ENCODE results near the gene TEX55. TPM values are rescaled to one million over a fixed set of nuclear protein-coding genes. Genes with fewer than 3 reads are reported as not detected.
A peak's percentile ranks its signal among the peaks of the same experiment; 100 is the strongest.

TEX55 gene
- total and polyA plus RNA-seq, 2 of the 4 experiments (the other 2 are of a cell fraction), result not detected

GRCh38 chr3:119145128-119145499, 851 bp upstream of the TEX55 start:
- H3K18ac ChIP-seq (ENCODE audit: low read depth, low read length), result no peak overlapping the region
- H2AFZ ChIP-seq (replicated peaks; ENCODE audit: low read length, poor library complexity), result no peak overlapping the region
- dilution Hi-C loops (cut with HindIII; ENCODE audit: low sequenced_read_pairs, unreplicated experiment) (no loop called here), in situ Hi-C loops (cut with MboI; ENCODE audit: low sequenced_read_pairs) (loop anchor here (5.0 to 25.0 kb wide), 2 partner anchors 97 to 542 kb away; partner anchors contain the start of genes B4GALT4 and COX17), intact Hi-C loops (cut with micrococcal nuclease) (loop anchor here (1.0 to 5.0 kb wide), 5 partner anchors 37 to 536 kb away; no protein-coding TSS in a partner anchor)
- H3K9ac ChIP-seq (ENCODE audit: low read depth, low read length), result no peak overlapping the region
- H3K4me2 ChIP-seq (ENCODE audit: low read depth, low read length), result no peak overlapping the region
- no peak overlapping the region for H4K8ac ChIP-seq (ENCODE audit: low read depth in 2 of 2, low read length in 2 of 2)
- H3K27ac ChIP-seq (ENCODE audit: insufficient read depth, low read length), result no peak overlapping the region
- H2BK20ac ChIP-seq (ENCODE audit: low read depth, low read length), result peak overlapping the region; percentile 41; the same call in 1 of the 2 replicates
- no peak overlapping the region for H2AK5ac ChIP-seq (ENCODE audit: low read depth, low read length)
- H3K9me3 ChIP-seq (ENCODE audit: control insufficient read depth, insufficient read depth, low read length), result no peaks in the 10 kb centered on the region
- ATAC-seq (ENCODE audit: low read depth) (no peak), DNase-seq (no peak)
- H2AK9ac ChIP-seq (replicated peaks; ENCODE audit: low read depth, low read length, poor library complexity), result no peak overlapping the region
- H3K56ac ChIP-seq (ENCODE audit: extremely low read depth, insufficient read depth, low read length), result no peak overlapping the region
- no peak overlapping the region for H4K91ac ChIP-seq (ENCODE audit: insufficient read depth, low read depth, low read length)
- 0 out of 2 replicates have a peak overlapping the region, but pooled peaks have one; percentile 29 for H3K4ac ChIP-seq (ENCODE audit: low read depth, low read length)
- H3K4me3 ChIP-seq (ENCODE audit: insufficient read depth, low read depth, low read length), result no peak overlapping the region
- H3K27me3 ChIP-seq (ENCODE audit: control insufficient read depth, insufficient read depth, low read length), result no peaks in the 10 kb centered on the region
- H3K23ac ChIP-seq (ENCODE audit: low read depth, low read length), result no peak overlapping the region
- no peak for TF ChIP-seq RAD21 (IDR thresholded peaks at IDR 0.05; ENCODE audit: low read length)
- TF ChIP-seq, protein P1, sequence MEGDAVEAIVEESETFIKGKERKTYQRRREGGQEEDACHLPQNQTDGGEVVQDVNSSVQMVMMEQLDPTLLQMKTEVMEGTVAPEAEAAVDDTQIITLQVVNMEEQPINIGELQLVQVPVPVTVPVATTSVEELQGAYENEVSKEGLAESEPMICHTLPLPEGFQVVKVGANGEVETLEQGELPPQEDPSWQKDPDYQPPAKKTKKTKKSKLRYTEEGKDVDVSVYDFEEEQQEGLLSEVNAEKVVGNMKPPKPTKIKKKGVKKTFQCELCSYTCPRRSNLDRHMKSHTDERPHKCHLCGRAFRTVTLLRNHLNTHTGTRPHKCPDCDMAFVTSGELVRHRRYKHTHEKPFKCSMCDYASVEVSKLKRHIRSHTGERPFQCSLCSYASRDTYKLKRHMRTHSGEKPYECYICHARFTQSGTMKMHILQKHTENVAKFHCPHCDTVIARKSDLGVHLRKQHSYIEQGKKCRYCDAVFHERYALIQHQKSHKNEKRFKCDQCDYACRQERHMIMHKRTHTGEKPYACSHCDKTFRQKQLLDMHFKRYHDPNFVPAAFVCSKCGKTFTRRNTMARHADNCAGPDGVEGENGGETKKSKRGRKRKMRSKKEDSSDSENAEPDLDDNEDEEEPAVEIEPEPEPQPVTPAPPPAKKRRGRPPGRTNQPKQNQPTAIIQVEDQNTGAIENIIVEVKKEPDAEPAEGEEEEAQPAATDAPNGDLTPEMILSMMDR (conservative IDR thresholded peaks at IDR 0.05; ENCODE audit: low read depth, low read length), result no peak
- no peak for TF ChIP-seq FOS (IDR thresholded peaks at IDR 0.05; ENCODE audit: low read depth, low read length)
- TF ChIP-seq MXI1 (IDR thresholded peaks at IDR 0.05; ENCODE audit: borderline replicate concordance, low read depth, low read length), result no peak
- no peak for TF ChIP-seq POLR2A (IDR thresholded peaks at IDR 0.05; ENCODE audit: low read depth, low read length)
- TF ChIP-seq MAFK (IDR thresholded peaks at IDR 0.05; ENCODE audit: low read depth, low read length), result no peak
- TF ChIP-seq SMC3 (IDR thresholded peaks at IDR 0.05; ENCODE audit: low read depth, low read length), result no peak
- TF ChIP-seq CEBPB (IDR thresholded peaks at IDR 0.05; ENCODE audit: low read depth, low read length), result no peak
- TF ChIP-seq BHLHE40 (IDR thresholded peaks at IDR 0.05; ENCODE audit: low read depth, low read length), result no peak
- CTCF ChIA-PET, result interaction anchor here (1.3 kb wide), 1 partner anchor 96 kb away, joined by 8 read pairs; no protein-coding TSS in a partner anchor
- POLR2A ChIA-PET (ENCODE audit: unreplicated experiment), result interaction anchor here (0.5 to 1.0 kb wide), 2 partner anchors 9 to 96 kb away, joined by 3 to 4 read pairs; partner anchors contain the start of gene B4GALT4
- 0 out of 2 replicates have a peak overlapping the region, but pooled peaks have one; percentile 40 for H4K5ac ChIP-seq (ENCODE audit: low read depth, low read length)
- no peaks in the 10 kb centered on the region for H3K79me1 ChIP-seq (ENCODE audit: low read depth in 1 of 2, low read length in 2 of 2)
- no peak overlapping the region for H2BK5ac ChIP-seq (ENCODE audit: low read depth, low read length, poor library complexity, severe bottlenecking)
- H2BK120ac ChIP-seq (ENCODE audit: low read depth, low read length), result no peak overlapping the region; the same call in 1 of the 2 replicates
- no peaks in the 10 kb centered on the region for H4K20me1 ChIP-seq (ENCODE audit: insufficient read depth, low read length)
- no TSS peak for BruUV-seq (replicated peaks)
- peaks cover 4% of the 10 kb centered on the region for H3K4me1 ChIP-seq (ENCODE audit: control insufficient read depth, insufficient read depth, low read length)
- no peaks in the 10 kb centered on the region for H3K36me3 ChIP-seq (ENCODE audit: control insufficient read depth, insufficient read depth, low read length)
- no peak overlapping the region for H2BK15ac ChIP-seq (ENCODE audit: low read depth, low read length)
- no peak overlapping the region for H3K14ac ChIP-seq (replicated peaks; ENCODE audit: low read depth, low read length)
- H3K9me1 ChIP-seq (ENCODE audit: insufficient read depth, low read length), result peaks cover 2% of the 10 kb centered on the region; the same call in 1 of the 2 replicates

Data from IMR-90 (cell line).